ENCODE data around the gene CHST4. TPM values are rescaled to one million over a fixed set of nuclear protein-coding genes. Genes with fewer than 3 reads are reported as not detected.
A peak's percentile ranks its signal among the peaks of the same experiment; 100 is the strongest.

The CHST4 gene
- total RNA-seq, 1 experiment from 2014 or later, result 9.9 TPM

- CTCF ChIA-PET, result interaction anchor here (1.4 to 3.1 kb wide), 3 partner anchors 19 to 38 kb away, joined by 3 to 11 read pairs (median 4); no protein-coding TSS in a partner anchor
- ATAC-seq, result no peak
Observed at GRCh38 chr16:71572497-71573116, 46.4 kb downstream of the CHST4 start.

GRCh38 chr16:71573387-71574094 lies 47.3 kb downstream of the CHST4 start:
- ChIA-PET CTCF (interaction anchor here (1.4 to 3.1 kb wide), 4 partner anchors 8 to 37 kb away, joined by 3 to 11 read pairs (median 6); no protein-coding TSS in a partner anchor), POLR2A (interaction anchor here (0.6 kb wide), 1 partner anchor 8 kb away, joined by 3 read pairs; no protein-coding TSS in a partner anchor)
- peaks cover 27% of the 10 kb centered on the region for H3K27me3 Mint-ChIP-seq (ENCODE audit: low read depth)
- H3K4me1 Mint-ChIP-seq, result no peaks in the 10 kb centered on the region
- no peaks in the 10 kb centered on the region for H3K36me3 Mint-ChIP-seq
- H3K27ac Mint-ChIP-seq, result no peak overlapping the region
- no peak overlapping the region for H3K4me3 Mint-ChIP-seq
- H3K9me3 Mint-ChIP-seq, result no peaks in the 10 kb centered on the region
- ATAC-seq, result no peak
- no peak for DNase-seq (ENCODE audit: low spot score)
- no peak for TF ChIP-seq NFE2L1 (CRISPR knock-in tag; IDR thresholded peaks at IDR 0.05)
- TF ChIP-seq ZNF138 (CRISPR knock-in tag; conservative IDR thresholded peaks at IDR 0.05), result no peak
- TF ChIP-seq AFF4 (CRISPR knock-in tag; IDR thresholded peaks at IDR 0.05; ENCODE audit: borderline replicate concordance), result no peak
- no peak for TF ChIP-seq PREB (CRISPR knock-in tag; IDR thresholded peaks at IDR 0.05; ENCODE audit: borderline replicate concordance)
- TF ChIP-seq ATF6 (CRISPR knock-in tag; IDR thresholded peaks at IDR 0.05), result no peak
- no peak for TF ChIP-seq ZNF671 (CRISPR knock-in tag; IDR thresholded peaks at IDR 0.05)
- no peak for TF ChIP-seq CREB1 (CRISPR knock-in tag; IDR thresholded peaks at IDR 0.05)
- TF ChIP-seq IRF2 (CRISPR knock-in tag; IDR thresholded peaks at IDR 0.05; ENCODE audit: borderline replicate concordance, low read depth), result no peak
- no peak for TF ChIP-seq E2F1 (CRISPR knock-in tag; IDR thresholded peaks at IDR 0.05)

More at GRCh38 chr16:71572497-71573116, 46.4 kb downstream of the CHST4 start:
- no peaks in the 10 kb centered on the region for H3K4me1 Mint-ChIP-seq
- peaks cover 24% of the 10 kb centered on the region for H3K27me3 Mint-ChIP-seq (ENCODE audit: low read depth)
- no peak overlapping the region for H3K4me3 Mint-ChIP-seq
- TF ChIP-seq GABPB1 (CRISPR knock-in tag; IDR thresholded peaks at IDR 0.05) (0 out of 2 replicates have a peak, but pooled peaks have one; percentile 10), ARID4B (CRISPR knock-in tag; IDR thresholded peaks at IDR 0.05; ENCODE audit: borderline replicate concordance) (no peak), JUN (CRISPR knock-in tag; IDR thresholded peaks at IDR 0.05) (no peak), PRRX2 (CRISPR knock-in tag; IDR thresholded peaks at IDR 0.05) (no peak), ELF4 (CRISPR knock-in tag; IDR thresholded peaks at IDR 0.05; ENCODE audit: low read depth) (no peak), ZNF219 (CRISPR knock-in tag; IDR thresholded peaks at IDR 0.05; ENCODE audit: borderline replicate concordance) (no peak), MAX (CRISPR knock-in tag; IDR thresholded peaks at IDR 0.05) (no peak), ATF3 (CRISPR knock-in tag; conservative IDR thresholded peaks at IDR 0.05) (no peak)
- H3K36me3 Mint-ChIP-seq, result no peaks in the 10 kb centered on the region
- POLR2A ChIA-PET, result no interaction called here
- no peak for DNase-seq (ENCODE audit: low spot score)
- H3K27ac Mint-ChIP-seq, result no peak overlapping the region
- H3K9me3 Mint-ChIP-seq, result no peaks in the 10 kb centered on the region

All from WTC11 (cell line).